ENCODE data around the gene PLCB1.

- TF ChIP-seq CTCF (IDR thresholded peaks at IDR 0.05) = no peak
- no peak for TF ChIP-seq POLR2A (IDR thresholded peaks at IDR 0.05)
Observed at GRCh38 chr20:8388141-8388540, 256.1 kb downstream of the PLCB1 start.

Data from Peyer's patch (tissue), 4 donors.